ENCODE results near the gene DMXL1.

GRCh38 chr5:119271758-119272730 is 201.2 kb downstream of the DMXL1 start:
- TF ChIP-seq CTCF (IDR thresholded peaks at IDR 0.05; ENCODE audit: low read length) (no peak), EZH2 (optimal IDR thresholded peaks at IDR 0.05; ENCODE audit: low read depth, low read length) (no peak), EZH2phosphoT487 (IDR thresholded peaks at IDR 0.05; ENCODE audit: low read length) (no peak)
